Neural cell (in vitro differentiated cells): Measurements from ENCODE around the gene FITM2.

Experiments
- EZH2 ChIP-seq: fragments of 200-600, 300-800 bp; shearing (Covaris generic), sonication (generic); IDR thresholded peaks from 2 replicates; pipeline ENCODE4 v1.6.1; 2014; ENCODE audit warnings: antibody characterized with exemption, low read length, borderline replicate concordance, mild to moderate bottlenecking; ENCODE audit not compliant: insufficient read depth, poor library complexity, severe bottlenecking
- TF ChIP-seq, protein P1 (sequence below): fragments of 450-650 bp; IDR thresholded peaks from 2 replicates; pipeline ENCODE4 v1.5.1; 2014; ENCODE audit warnings: antibody characterized with exemption, mild to moderate bottlenecking, moderate library complexity; ENCODE audit not compliant: poor library complexity, severe bottlenecking

DNA sequence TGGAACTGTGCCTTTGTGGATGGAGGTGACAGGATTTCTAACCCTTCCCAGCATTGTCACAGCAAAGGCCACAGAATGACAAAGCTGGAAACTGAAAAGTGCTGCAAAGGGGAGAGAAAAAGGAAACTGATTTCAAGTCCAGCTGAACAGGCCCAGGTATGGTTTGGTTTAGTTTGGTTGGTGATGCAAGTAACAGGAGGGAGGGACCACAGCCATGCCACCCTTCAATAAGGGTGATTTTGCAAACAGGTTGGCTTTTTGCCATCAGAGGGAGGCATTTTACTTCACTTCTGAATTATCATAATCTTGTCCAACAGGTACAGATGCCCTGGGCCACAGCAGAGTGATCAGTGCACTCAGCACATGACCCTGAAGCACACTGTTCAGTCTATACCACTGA lies 6.6 kb downstream of the FITM2 start:
- TF ChIP-seq EZH2: no peak
- TF ChIP-seq, protein P1, sequence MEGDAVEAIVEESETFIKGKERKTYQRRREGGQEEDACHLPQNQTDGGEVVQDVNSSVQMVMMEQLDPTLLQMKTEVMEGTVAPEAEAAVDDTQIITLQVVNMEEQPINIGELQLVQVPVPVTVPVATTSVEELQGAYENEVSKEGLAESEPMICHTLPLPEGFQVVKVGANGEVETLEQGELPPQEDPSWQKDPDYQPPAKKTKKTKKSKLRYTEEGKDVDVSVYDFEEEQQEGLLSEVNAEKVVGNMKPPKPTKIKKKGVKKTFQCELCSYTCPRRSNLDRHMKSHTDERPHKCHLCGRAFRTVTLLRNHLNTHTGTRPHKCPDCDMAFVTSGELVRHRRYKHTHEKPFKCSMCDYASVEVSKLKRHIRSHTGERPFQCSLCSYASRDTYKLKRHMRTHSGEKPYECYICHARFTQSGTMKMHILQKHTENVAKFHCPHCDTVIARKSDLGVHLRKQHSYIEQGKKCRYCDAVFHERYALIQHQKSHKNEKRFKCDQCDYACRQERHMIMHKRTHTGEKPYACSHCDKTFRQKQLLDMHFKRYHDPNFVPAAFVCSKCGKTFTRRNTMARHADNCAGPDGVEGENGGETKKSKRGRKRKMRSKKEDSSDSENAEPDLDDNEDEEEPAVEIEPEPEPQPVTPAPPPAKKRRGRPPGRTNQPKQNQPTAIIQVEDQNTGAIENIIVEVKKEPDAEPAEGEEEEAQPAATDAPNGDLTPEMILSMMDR: no peak
